ENCODE data around the gene ZNF341. TPM values are rescaled to one million over a fixed set of nuclear protein-coding genes. Genes with fewer than 3 reads are reported as not detected.
A peak's percentile ranks its signal among the peaks of the same experiment; 100 is the strongest.
"Not testable (repeated sequence)": the region's sequence is repeated elsewhere in the genome, so short reads cannot be mapped to it uniquely, and the experiment has no call there.

ZNF341 gene
- polyA plus RNA-seq, 1 experiment, result 2.9 TPM

- peaks cover 5% of the 10 kb centered on the region; the same call in 1 of the 2 replicates for H3K36me3 ChIP-seq (ENCODE audit: control insufficient read depth, insufficient read depth, low read length)
- CTCF ChIA-PET, result interaction anchor here (0.9 to 3.1 kb wide), 13 partner anchors 9 to 284 kb away, joined by 3 to 14 read pairs (median 5); partner anchors contain the start of gene CHMP4B
- POLR2A ChIA-PET, result interaction anchor here (0.6 kb wide), 1 partner anchor 219 kb away, joined by 3 read pairs; no protein-coding TSS in a partner anchor
- no peak for DNase-seq (ENCODE audit: low read depth)
- H3K27me3 ChIP-seq (ENCODE audit: control insufficient read depth, insufficient read depth, low read length), result no peaks in the 10 kb centered on the region
- no peak for TF ChIP-seq CTCF (IDR thresholded peaks at IDR 0.05; ENCODE audit: insufficient read depth, low read depth, low read length)
- H3K4me3 ChIP-seq (ENCODE audit: low read depth, low read length), result no peak overlapping the region
These were observed 59.7 kb downstream of the ZNF341 start for GRCh38 chr20:33791540-33791939.

GRCh38 chr20:33791959-33792597, 60.3 kb downstream of the ZNF341 start:
- no peak for DNase-seq (ENCODE audit: low read depth)
- Histone ChIP-seq H3K4me3 (ENCODE audit: low read depth, low read length) (no peak overlapping the region), H3K27me3 (ENCODE audit: control insufficient read depth, insufficient read depth, low read length) (no peaks in the 10 kb centered on the region), H3K36me3 (ENCODE audit: control insufficient read depth, insufficient read depth, low read length) (peaks cover 5% of the 10 kb centered on the region; the same call in 1 of the 2 replicates)
- peak; percentile 82 for TF ChIP-seq CTCF (IDR thresholded peaks at IDR 0.05; ENCODE audit: insufficient read depth, low read depth, low read length)
- POLR2A ChIA-PET, result interaction anchor here (0.6 kb wide), 1 partner anchor 219 kb away, joined by 3 read pairs; no protein-coding TSS in a partner anchor
- CTCF ChIA-PET, result interaction anchor here (0.9 to 3.1 kb wide), 14 partner anchors 9 to 283 kb away, joined by 3 to 14 read pairs (median 5); partner anchors contain the start of gene CHMP4B

GRCh38 chr20:33792598-33792989, 60.8 kb downstream of the ZNF341 start:
- H3K4me3 ChIP-seq (ENCODE audit: low read depth, low read length); DNase-seq (ENCODE audit: low read depth); H3K36me3 ChIP-seq (ENCODE audit: control insufficient read depth, insufficient read depth, low read length); POLR2A ChIA-PET; H3K27me3 ChIP-seq (ENCODE audit: control insufficient read depth, insufficient read depth, low read length): not testable (repeated sequence)
- CTCF ChIA-PET, result interaction anchor here (0.6 to 3.1 kb wide), 16 partner anchors 9 to 450 kb away, joined by 3 to 14 read pairs (median 4); partner anchors contain the start of gene CHMP4B

- no peak for DNase-seq (ENCODE audit: low read depth)
- Histone ChIP-seq H3K4me3 (ENCODE audit: low read depth, low read length) (no peak overlapping the region), H3K36me3 (ENCODE audit: control insufficient read depth, insufficient read depth, low read length) (peaks cover 5% of the 10 kb centered on the region; the same call in 1 of the 2 replicates), H3K27me3 (ENCODE audit: control insufficient read depth, insufficient read depth, low read length) (no peaks in the 10 kb centered on the region)
- POLR2A ChIA-PET, result no interaction called here
- TF ChIP-seq CTCF (IDR thresholded peaks at IDR 0.05; ENCODE audit: insufficient read depth, low read depth, low read length), result no peak
- CTCF ChIA-PET, result interaction anchor here (0.6 to 3.1 kb wide), 16 partner anchors 8 to 449 kb away, joined by 3 to 14 read pairs (median 4); partner anchors contain the start of gene CHMP4B
These were observed 61.5 kb downstream of the ZNF341 start for GRCh38 chr20:33793011-33793931.

GRCh38 chr20:33796263-33796906, 64.6 kb downstream of the ZNF341 start:
- Histone ChIP-seq H3K36me3 (ENCODE audit: control insufficient read depth, insufficient read depth, low read length) (peaks cover 1% of the 10 kb centered on the region; the same call in 1 of the 2 replicates), H3K4me3 (ENCODE audit: low read depth, low read length) (no peak overlapping the region), H3K27me3 (ENCODE audit: control insufficient read depth, insufficient read depth, low read length) (no peaks in the 10 kb centered on the region)
- TF ChIP-seq CTCF (IDR thresholded peaks at IDR 0.05; ENCODE audit: insufficient read depth, low read depth, low read length), result no peak
- ChIA-PET CTCF (no interaction called here), POLR2A (no interaction called here)
- DNase-seq (ENCODE audit: low read depth), result no peak
